ENCODE measurements around the gene CD1D. TPM values are rescaled to one million over a fixed set of nuclear protein-coding genes. Genes with fewer than 3 reads are reported as not detected.
A peak's percentile ranks its signal among the peaks of the same experiment; 100 is the strongest.
"Not testable (repeated sequence)": the region's sequence is repeated elsewhere in the genome, so short reads cannot be mapped to it uniquely, and the experiment has no call there.

The CD1D gene
- total RNA-seq, 1 donor from 2014 or later: 4.6 TPM

DNA sequence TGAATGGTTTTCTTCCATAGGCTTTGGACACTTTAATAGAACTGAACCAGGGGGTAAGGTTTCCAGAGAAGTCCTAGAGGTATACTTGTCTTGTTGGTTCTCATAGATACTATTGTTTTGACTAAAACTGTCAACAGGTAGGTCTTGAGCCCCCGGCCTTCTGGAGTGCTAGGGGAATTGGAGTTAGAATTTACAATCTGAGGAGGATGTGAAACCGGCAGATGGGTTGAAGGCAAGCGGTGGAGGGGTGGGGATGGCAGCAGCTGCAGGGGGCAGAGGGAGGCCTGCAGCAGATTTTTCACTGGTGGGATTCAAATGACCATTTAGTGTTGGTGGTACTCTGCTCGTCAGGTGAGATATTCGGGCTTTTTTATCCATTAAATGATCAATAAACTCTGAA, 4.3 kb upstream of the CD1D start:
- no peaks in the 10 kb centered on the region for H3K36me3 ChIP-seq
- H3K27me3 ChIP-seq (ENCODE audit: low read depth): peaks cover 14% of the 10 kb centered on the region
- H3K4me3 ChIP-seq: no peak overlapping the region
- no peak for DNase-seq
- intact Hi-C loops (cut with DNase I): no loop called here
- H3K27ac ChIP-seq: no peak overlapping the region
- no peak for ATAC-seq
- peaks cover 28% of the 10 kb centered on the region for H3K4me1 ChIP-seq
- TF ChIP-seq, protein P1, sequence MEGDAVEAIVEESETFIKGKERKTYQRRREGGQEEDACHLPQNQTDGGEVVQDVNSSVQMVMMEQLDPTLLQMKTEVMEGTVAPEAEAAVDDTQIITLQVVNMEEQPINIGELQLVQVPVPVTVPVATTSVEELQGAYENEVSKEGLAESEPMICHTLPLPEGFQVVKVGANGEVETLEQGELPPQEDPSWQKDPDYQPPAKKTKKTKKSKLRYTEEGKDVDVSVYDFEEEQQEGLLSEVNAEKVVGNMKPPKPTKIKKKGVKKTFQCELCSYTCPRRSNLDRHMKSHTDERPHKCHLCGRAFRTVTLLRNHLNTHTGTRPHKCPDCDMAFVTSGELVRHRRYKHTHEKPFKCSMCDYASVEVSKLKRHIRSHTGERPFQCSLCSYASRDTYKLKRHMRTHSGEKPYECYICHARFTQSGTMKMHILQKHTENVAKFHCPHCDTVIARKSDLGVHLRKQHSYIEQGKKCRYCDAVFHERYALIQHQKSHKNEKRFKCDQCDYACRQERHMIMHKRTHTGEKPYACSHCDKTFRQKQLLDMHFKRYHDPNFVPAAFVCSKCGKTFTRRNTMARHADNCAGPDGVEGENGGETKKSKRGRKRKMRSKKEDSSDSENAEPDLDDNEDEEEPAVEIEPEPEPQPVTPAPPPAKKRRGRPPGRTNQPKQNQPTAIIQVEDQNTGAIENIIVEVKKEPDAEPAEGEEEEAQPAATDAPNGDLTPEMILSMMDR (IDR thresholded peaks at IDR 0.05): no peak
- H3K9me3 ChIP-seq: no peaks in the 10 kb centered on the region

GRCh38 chr1:158176849-158177699, 3.6 kb upstream of the CD1D start:
- peaks cover 35% of the 10 kb centered on the region for H3K4me1 ChIP-seq

GRCh38 chr1:158177700-158178450, 2.8 kb upstream of the CD1D start:
- peak overlapping the region; percentile 52 for H3K4me3 ChIP-seq
- ATAC-seq (peak; percentile 97), DNase-seq (peak; percentile 94)
- no peak overlapping the region for H3K27ac ChIP-seq
- peaks cover 29% of the 10 kb centered on the region for H3K27me3 ChIP-seq (ENCODE audit: low read depth)
- TF ChIP-seq, protein P1 (IDR thresholded peaks at IDR 0.05): no peak
- peaks cover 35% of the 10 kb centered on the region for H3K4me1 ChIP-seq
- H3K9me3 ChIP-seq: no peaks in the 10 kb centered on the region
- no peaks in the 10 kb centered on the region for H3K36me3 ChIP-seq
- intact Hi-C loops (cut with DNase I): no loop called here

More at GRCh38 chr1:158176849-158177699, 3.6 kb upstream of the CD1D start:
- intact Hi-C loops (cut with DNase I); H3K36me3 ChIP-seq; H3K27ac ChIP-seq; DNase-seq; H3K9me3 ChIP-seq: not testable (repeated sequence)
- Histone ChIP-seq H3K27me3 (ENCODE audit: low read depth) (peaks cover 21% of the 10 kb centered on the region), H3K4me3 (peak overlapping the region; percentile 52)
- peak in 1 of 2 donors; percentile 34 for ATAC-seq

DNA sequence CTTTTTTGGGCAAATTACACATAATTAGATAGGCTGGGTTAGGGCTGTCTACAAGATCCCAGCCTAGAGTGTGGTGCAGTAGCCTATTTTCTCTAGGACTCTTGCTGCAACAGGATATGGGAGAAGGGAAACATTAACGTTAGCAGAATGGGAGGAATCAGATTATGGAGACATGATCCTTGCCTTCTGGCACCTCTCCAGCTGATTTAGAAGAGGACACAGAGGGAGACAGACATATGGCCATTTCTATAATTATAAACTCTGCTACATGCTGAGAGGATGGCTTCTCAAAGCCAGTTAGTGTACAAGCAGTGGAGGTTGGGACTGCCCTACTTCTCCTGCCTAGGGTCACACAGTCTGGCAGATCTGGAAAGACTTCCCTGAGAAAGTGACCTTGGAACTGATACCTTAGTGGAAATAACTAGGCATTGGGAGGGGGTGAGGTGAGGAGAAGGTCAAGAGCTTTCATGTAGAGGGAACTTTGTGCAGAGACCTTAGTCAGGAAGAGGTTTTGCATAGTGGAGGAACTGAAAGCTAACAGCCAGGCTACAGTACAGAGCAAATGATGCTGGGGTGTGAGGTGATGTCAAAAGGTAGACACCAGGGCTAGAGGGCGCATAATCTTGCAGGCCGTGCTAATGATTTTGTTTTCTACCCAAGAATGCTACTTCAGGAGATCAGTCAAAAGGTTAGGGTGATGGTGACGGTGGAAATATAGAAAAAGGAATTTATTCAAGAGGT, 1.2 kb upstream of the CD1D start:
- peaks cover 33% of the 10 kb centered on the region for H3K27me3 ChIP-seq (ENCODE audit: low read depth)
- TF ChIP-seq, protein P1 (IDR thresholded peaks at IDR 0.05): no peak
- DNase-seq (no peak), ATAC-seq (no peak)
- H3K27ac ChIP-seq: no peak overlapping the region
- no peaks in the 10 kb centered on the region for H3K9me3 ChIP-seq
- intact Hi-C loops (cut with DNase I): no loop called here
- peaks cover 35% of the 10 kb centered on the region for H3K4me1 ChIP-seq
- H3K36me3 ChIP-seq: no peaks in the 10 kb centered on the region
- no peak overlapping the region for H3K4me3 ChIP-seq

DNA sequence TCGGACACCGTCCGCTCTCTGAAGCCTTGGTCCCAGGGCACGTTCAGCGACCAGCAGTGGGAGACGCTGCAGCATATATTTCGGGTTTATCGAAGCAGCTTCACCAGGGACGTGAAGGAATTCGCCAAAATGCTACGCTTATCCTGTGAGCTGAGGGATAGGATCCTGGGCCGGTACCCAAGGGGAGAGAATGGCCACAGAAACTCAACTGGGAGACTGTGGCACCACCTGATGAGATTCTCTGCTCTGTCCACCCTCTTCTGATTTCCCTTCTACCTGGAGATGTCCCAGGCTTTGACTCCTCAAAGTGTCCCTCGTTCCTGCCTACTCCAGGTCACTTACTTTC, 855 bp downstream of the CD1D start:
- DNase-seq: no peak
- peak overlapping the region; percentile 54 for H3K27ac ChIP-seq
- peak overlapping the region; percentile 59 for H3K4me3 ChIP-seq
- peaks cover 34% of the 10 kb centered on the region for H3K27me3 ChIP-seq (ENCODE audit: low read depth)
- H3K4me1 ChIP-seq: peaks cover 35% of the 10 kb centered on the region
- ATAC-seq: no peak
- TF ChIP-seq, protein P1 (IDR thresholded peaks at IDR 0.05): no peak
- H3K36me3 ChIP-seq: no peaks in the 10 kb centered on the region
- no peaks in the 10 kb centered on the region for H3K9me3 ChIP-seq
- intact Hi-C loops (cut with DNase I): no loop called here

All from lower lobe of right lung (tissue), 2 donors.